Measurements from ENCODE around the gene OR1D5. TPM values are rescaled to one million over a fixed set of nuclear protein-coding genes. Genes with fewer than 3 reads are reported as not detected.
"Not testable (repeated sequence)": the region's sequence is repeated elsewhere in the genome, so short reads cannot be mapped to it uniquely, and the experiment has no call there.

OR1D5 gene
- total RNA-seq, 3 donors from 2014 or later: not detected

DNA sequence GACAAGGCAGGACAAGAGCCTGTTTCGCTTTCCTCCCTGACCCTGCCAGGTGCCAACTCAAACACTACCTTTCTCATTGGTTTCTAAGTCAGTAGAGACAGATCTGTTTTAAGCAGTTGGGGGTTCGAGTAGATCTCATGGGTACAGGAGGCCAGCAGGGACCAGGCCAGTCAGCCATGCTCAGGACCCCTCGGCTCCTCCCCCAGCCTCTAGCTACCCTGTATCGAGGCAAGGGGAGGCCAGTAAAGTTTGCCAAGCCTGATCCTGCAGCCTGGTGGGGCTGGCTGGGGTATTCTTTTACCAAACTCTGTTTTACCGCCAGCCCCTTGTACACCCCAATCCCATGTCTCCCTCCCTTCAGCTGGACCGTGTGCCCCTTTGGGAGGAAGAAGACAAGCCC is 26.6 kb downstream of the OR1D5 start:
- DNase-seq: no peak
- no peak overlapping the region for H3K4me3 Mint-ChIP-seq
- ATAC-seq: no peak

GRCh38 chr17:3035968-3036280 is 27.5 kb downstream of the OR1D5 start:
- DNase-seq (no peak), ATAC-seq (no peak)
- H3K4me3 Mint-ChIP-seq: no peak overlapping the region
- peaks cover 2% of the 10 kb centered on the region for H3K27me3 Mint-ChIP-seq (ENCODE audit: low read depth)
- H3K4me1 Mint-ChIP-seq (ENCODE audit: low read depth): peaks cover 4% of the 10 kb centered on the region
- H3K36me3 Mint-ChIP-seq (ENCODE audit: insufficient read depth): peaks cover 4% of the 10 kb centered on the region
- no peaks in the 10 kb centered on the region for H3K9me3 Mint-ChIP-seq

More for the DNA sequence above, 26.6 kb downstream of the OR1D5 start:
- peaks cover 2% of the 10 kb centered on the region for H3K27me3 Mint-ChIP-seq (ENCODE audit: low read depth)
- no peaks in the 10 kb centered on the region for H3K9me3 Mint-ChIP-seq
- H3K4me1 Mint-ChIP-seq (ENCODE audit: low read depth): peaks cover 4% of the 10 kb centered on the region
- peaks cover 4% of the 10 kb centered on the region for H3K36me3 Mint-ChIP-seq (ENCODE audit: insufficient read depth)

DNA sequence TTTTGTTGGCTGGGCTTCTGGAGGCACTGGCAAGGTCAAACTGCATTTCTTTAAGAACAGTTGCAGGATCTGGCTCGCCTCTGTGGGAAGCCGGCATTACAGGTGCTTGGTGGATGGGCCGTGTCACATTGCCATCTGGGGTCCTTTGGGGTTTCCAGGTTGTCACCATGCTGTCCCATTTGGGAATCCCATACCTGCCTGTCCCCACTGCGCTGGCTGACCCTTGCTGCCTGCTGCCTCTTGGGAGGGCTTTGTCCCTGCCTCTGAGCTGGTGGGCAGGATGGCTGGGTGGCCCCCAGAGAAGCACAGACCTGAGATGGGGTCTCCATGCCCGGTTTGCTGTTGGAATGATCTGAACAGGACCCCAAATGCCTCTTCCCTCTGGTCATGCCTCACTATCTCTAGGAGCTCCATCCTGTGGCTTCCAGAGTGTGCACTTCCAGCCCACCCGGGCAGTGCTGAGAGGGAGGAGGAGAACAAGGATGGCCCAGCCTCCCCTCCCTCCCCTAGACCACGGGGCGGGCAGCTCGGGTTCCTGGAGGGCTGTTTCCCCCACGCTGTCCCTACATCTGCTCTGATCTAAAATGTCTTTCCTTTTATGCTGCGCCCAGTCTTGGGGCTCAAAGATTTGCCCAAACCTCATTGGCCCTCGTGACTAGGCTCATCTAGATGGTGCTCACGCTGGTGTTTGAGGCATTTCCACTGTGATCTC is 28.0 kb downstream of the OR1D5 start:
- Mint-ChIP-seq H3K36me3 (ENCODE audit: insufficient read depth) (peaks cover 7% of the 10 kb centered on the region), H3K9me3 (no peaks in the 10 kb centered on the region), H3K4me3 (no peak overlapping the region), H3K27me3 (ENCODE audit: low read depth) (peaks cover 2% of the 10 kb centered on the region), H3K4me1 (ENCODE audit: low read depth) (peaks cover 4% of the 10 kb centered on the region)
- ATAC-seq: no peak
- DNase-seq: no peak

- no peaks in the 10 kb centered on the region for H3K27me3 Mint-ChIP-seq (ENCODE audit: low read depth)
- H3K9me3 Mint-ChIP-seq: no peaks in the 10 kb centered on the region
- H3K36me3 Mint-ChIP-seq (ENCODE audit: insufficient read depth): peaks cover 8% of the 10 kb centered on the region
- ATAC-seq (no peak), DNase-seq (no peak)
- peaks cover 4% of the 10 kb centered on the region for H3K4me1 Mint-ChIP-seq (ENCODE audit: low read depth)
- H3K4me3 Mint-ChIP-seq: no peak overlapping the region
Observed at GRCh38 chr17:3034578-3034920, 28.9 kb downstream of the OR1D5 start.

- DNase-seq: no peak
- H3K9me3 Mint-ChIP-seq: no peaks in the 10 kb centered on the region
- no peak for ATAC-seq
- no peak overlapping the region for H3K4me3 Mint-ChIP-seq
- H3K36me3 Mint-ChIP-seq (ENCODE audit: insufficient read depth): peaks cover 14% of the 10 kb centered on the region
- no peaks in the 10 kb centered on the region for H3K27me3 Mint-ChIP-seq (ENCODE audit: low read depth)
- peaks cover 2% of the 10 kb centered on the region for H3K4me1 Mint-ChIP-seq (ENCODE audit: low read depth)
Observed at GRCh38 chr17:3033741-3034577, 29.4 kb downstream of the OR1D5 start.

DNA sequence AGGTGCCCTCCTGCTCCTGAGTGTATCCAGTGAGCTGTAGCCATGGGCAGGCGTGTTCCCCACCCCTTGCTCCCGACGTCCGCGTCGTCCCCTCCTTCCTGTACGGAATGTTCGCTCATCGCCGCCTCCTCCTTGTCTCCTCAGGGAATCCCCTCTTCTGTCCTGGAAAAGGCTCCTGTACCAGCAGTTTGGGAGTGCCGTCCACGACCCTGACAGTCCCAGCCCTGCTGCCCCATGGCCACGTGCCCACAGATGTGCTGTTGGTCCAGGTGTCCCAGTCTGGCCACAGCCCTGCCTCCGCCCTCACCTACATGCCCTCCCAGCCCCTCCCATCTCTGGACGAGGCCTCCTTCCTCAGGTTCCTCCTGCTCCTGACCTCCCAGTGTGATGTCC is 30.2 kb downstream of the OR1D5 start:
- H3K27me3 Mint-ChIP-seq (ENCODE audit: low read depth): no peaks in the 10 kb centered on the region
- no peak for DNase-seq

GRCh38 chr17:3032258-3033247 is 30.9 kb downstream of the OR1D5 start:
- ATAC-seq: no peak
- no peak overlapping the region for H3K4me3 Mint-ChIP-seq

More for the DNA sequence above, 30.2 kb downstream of the OR1D5 start:
- H3K4me1 Mint-ChIP-seq (ENCODE audit: low read depth): no peaks in the 10 kb centered on the region
- H3K36me3 Mint-ChIP-seq (ENCODE audit: insufficient read depth): peaks cover 17% of the 10 kb centered on the region
- H3K9me3 Mint-ChIP-seq: no peaks in the 10 kb centered on the region
- no peak overlapping the region for H3K4me3 Mint-ChIP-seq
- no peak for ATAC-seq

DNA sequence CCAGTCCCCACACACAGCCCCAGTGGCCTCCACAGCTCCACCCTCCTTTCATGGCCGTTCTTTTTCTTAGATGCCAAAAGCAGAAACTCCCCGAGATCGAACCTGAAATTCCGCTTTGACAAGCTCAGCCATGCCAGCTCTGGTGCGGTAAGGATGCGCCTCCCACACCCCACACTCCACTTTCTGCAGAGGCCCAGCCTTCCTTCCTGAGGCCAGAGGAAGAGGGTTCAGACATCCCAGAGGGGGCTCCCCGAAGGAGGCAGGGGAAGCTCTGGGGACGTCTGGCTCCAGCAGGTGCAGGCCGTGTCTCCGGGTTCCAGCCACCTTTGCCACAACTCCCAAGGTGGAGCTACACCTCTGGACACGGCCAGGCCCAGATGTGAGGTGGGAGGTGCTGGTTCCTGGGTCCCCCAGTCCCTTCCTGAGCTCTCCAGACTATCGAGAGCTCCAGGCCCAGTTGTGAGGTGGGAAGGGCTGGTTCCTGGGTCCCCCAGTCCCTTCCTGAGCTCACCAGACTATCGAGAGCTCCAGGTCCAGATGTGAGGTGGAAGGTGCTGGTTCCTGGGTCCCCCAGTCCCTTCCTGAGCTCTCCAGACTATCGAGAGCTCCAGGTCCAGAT is 32.4 kb downstream of the OR1D5 start:
- H3K4me3 Mint-ChIP-seq; H3K9me3 Mint-ChIP-seq; H3K4me1 Mint-ChIP-seq (ENCODE audit: low read depth); DNase-seq; H3K27me3 Mint-ChIP-seq (ENCODE audit: low read depth); ATAC-seq: not testable (repeated sequence)
- peaks cover 22% of the 10 kb centered on the region for H3K36me3 Mint-ChIP-seq (ENCODE audit: insufficient read depth)

More at GRCh38 chr17:3032258-3033247, 30.9 kb downstream of the OR1D5 start:
- Mint-ChIP-seq H3K36me3 (ENCODE audit: insufficient read depth) (peaks cover 22% of the 10 kb centered on the region), H3K4me1 (ENCODE audit: low read depth) (no peaks in the 10 kb centered on the region), H3K27me3 (ENCODE audit: low read depth) (no peaks in the 10 kb centered on the region), H3K9me3 (no peaks in the 10 kb centered on the region)
- DNase-seq: no peak

DNA sequence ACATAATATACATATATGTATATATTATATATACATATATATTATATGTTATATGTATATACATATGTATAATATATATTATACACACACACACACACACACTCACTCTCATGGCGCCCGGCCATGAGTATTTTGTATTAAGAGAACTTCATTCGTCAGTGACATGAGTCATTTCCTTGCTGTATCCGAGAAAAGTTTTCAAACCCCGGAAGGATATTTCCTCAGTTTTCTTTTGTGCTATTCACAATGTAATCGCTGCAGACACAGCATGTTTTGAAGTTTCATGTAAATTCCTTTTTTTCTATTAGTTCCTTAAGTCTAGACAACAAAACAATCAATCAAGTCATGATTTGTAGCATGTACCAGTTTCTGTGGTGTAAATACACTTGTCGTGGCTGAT is 33.3 kb downstream of the OR1D5 start:
- DNase-seq: no peak
- Mint-ChIP-seq H3K36me3 (ENCODE audit: insufficient read depth) (peaks cover 22% of the 10 kb centered on the region), H3K4me3 (no peak overlapping the region), H3K9me3 (no peaks in the 10 kb centered on the region), H3K4me1 (ENCODE audit: low read depth) (no peaks in the 10 kb centered on the region), H3K27me3 (ENCODE audit: low read depth) (no peaks in the 10 kb centered on the region)
- ATAC-seq: no peak

- no peak for ATAC-seq
- Mint-ChIP-seq H3K4me3 (no peak overlapping the region), H3K36me3 (ENCODE audit: insufficient read depth) (peaks cover 20% of the 10 kb centered on the region), H3K4me1 (ENCODE audit: low read depth) (no peaks in the 10 kb centered on the region), H3K27me3 (ENCODE audit: low read depth) (no peaks in the 10 kb centered on the region), H3K9me3 (no peaks in the 10 kb centered on the region)
- no peak for DNase-seq
Observed at GRCh38 chr17:3029213-3029913, 34.0 kb downstream of the OR1D5 start.

- no peaks in the 10 kb centered on the region for H3K4me1 Mint-ChIP-seq (ENCODE audit: low read depth)
- no peaks in the 10 kb centered on the region for H3K27me3 Mint-ChIP-seq (ENCODE audit: low read depth)
- peaks cover 9% of the 10 kb centered on the region for H3K9me3 Mint-ChIP-seq
- no peak for DNase-seq
- no peak overlapping the region for H3K4me3 Mint-ChIP-seq
- no peak for ATAC-seq
- peaks cover 32% of the 10 kb centered on the region for H3K36me3 Mint-ChIP-seq (ENCODE audit: insufficient read depth)
Observed at GRCh38 chr17:3027786-3028532, 35.4 kb downstream of the OR1D5 start.

DNA sequence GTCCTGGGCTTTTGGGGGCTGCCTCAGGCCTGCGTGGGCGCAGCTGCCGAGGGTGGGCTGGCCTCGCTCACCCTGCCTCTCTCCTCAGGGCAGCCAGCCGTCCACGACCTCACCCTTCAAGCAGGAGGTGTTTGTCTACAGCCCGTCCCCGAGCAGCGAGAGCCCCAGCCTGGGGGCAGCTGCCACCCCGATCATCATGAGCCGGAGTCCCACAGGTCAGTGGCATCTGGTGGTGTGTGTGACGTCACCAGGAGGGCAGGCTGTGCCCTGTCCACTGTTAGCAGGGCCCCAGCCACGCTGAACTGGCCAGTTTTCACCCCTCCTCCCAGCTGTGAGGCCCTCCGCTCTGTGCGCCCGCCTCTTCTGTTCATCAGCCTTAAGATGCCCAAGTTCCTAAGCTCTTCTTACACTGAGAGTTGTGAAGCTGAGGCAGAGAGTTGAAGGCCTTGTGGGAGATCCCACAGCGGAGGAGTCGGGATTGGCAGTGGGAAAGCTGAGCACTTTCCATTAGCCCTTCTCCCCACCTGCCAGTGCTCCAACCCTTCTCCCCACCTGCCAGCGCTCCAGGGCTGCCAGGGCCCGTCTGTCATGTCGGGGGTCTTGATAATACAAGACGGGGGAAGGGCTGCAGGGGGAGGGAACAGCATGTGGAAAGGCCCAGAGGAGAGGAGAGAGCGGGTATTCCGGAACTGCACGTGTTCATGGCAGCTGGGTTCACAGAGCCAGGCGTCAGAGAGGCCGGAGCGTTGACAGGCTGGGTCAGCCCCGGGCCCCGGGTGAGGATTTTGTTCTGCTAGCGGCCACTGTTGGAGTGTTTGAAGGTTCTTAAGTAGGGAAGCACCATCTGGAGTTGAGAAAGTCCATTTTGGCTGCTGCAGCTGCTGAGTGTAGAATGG is 36.3 kb downstream of the OR1D5 start:
- Mint-ChIP-seq H3K27me3 (ENCODE audit: low read depth) (no peaks in the 10 kb centered on the region), H3K9me3 (peaks cover 18% of the 10 kb centered on the region), H3K36me3 (ENCODE audit: insufficient read depth) (peaks cover 38% of the 10 kb centered on the region), H3K4me3 (no peak overlapping the region), H3K4me1 (ENCODE audit: low read depth) (no peaks in the 10 kb centered on the region)
- DNase-seq (no peak), ATAC-seq (no peak)
